ENCODE measurements around the gene FZD1.
A peak's percentile ranks its signal among the peaks of the same experiment; 100 is the strongest.

FZD1 gene

DNA sequence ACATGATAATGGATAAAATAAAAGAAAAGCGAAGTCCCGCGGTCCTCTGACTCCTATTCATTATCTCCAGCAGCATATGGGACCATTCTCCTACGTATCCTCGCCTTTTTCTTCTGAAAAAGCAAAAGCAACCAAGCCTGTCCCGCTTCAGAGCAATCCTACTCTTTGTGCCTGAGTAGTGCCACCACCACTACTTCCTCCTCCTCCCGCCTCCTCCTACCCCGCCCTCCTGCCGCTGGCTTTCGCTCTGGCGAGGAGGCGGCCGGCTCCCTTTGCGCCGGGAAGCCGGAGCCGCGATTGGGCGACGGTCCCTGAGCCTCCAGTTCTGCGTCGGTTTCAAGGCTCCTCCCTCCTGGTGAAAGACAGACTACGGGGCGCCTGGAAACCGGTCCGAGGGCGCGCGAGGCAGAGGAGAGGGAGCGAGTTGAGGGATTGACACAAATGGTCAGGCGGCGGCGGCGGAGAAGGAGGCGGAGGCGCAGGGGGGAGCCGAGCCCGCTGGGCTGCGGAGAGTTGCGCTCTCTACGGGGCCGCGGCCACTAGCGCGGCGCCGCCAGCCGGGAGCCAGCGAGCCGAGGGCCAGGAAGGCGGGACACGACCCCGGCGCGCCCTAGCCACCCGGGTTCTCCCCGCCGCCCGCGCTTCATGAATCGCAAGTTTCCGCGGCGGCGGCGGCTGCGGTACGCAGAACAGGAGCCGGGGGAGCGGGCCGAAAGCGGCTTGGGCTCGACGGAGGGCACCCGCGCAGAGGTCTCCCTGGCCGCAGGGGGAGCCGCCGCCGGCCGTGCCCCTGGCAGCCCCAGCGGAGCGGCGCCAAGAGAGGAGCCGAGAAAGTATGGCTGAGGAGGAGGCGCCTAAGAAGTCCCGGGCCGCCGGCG, at the start of gene FZD1:
Gene FZD1, plus strand, starts transcription at position 388 of the 878 bp plus-strand sequence. Its CDS starts 448 bp downstream, at position 836.
- DNase-seq: peak; percentile 98

DNA sequence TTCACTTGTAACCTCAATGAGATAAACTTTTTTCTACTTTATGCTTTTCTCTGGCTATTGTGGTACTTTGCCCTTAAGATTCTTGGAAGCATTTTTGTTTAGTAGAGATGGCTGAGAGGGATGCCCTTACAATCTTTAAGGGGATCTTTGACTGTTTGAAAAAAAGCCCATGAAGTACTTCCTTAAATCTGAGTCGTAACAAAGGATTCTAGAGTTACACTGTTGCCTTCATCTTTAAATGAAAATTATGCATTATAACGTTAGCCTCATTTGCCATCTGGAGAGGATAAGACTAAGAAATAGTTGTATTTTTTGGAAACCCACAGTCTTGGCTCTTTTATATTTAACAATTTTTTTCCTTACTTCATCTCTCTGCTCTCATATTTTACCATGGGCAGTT, 37.8 kb upstream of the FZD1 start:
- DNase-seq: no peak

DNA sequence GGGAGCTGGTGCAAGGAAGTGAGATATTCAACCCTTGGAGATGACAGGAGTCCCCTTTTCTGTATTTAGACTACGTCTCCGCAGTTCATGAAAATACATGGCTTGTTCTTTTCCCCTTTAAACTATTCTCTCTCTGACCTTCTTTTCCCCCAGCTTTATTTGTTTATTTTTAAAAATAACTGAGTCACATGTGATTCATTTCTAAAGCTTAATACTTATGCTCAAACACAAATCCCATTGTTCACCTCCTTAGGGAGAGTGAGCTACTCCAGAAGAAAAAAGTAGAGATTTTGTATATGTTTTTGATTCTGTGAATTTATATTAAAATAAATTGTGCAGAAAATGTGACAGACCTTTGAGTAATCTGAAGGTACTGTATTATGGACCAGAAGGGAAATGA, 35.9 kb upstream of the FZD1 start:
- DNase-seq: no peak

DNA sequence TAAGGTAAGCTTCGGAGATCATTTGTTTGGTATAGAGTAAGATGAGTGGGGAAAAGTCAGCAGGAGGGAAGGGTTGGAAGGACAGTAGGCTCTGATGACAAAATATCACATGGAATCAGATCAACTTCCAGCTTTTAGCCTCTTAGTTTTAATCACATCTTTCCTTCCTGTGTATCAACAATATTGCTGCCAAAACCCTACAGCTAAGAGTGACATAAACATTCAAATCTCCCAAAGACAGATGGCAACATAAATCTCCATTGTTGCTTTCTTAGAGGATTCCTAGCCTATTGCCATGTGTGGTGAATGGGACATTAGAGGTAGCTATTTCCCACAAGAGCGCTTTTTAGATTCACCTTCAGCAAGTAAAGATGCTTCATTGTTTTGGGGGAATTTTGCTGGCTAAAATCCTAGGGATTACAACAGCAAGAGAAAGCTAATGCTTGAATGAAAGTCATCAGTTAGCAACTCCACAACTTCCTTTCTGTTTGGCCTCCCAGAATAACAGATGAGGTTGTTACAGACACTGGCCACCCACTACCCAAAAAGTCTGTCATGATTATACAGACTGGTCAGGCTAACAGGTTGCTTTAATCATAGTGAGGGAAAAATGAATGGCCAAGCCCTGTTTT, 35.2 kb upstream of the FZD1 start:
- DNase-seq: no peak

DNA sequence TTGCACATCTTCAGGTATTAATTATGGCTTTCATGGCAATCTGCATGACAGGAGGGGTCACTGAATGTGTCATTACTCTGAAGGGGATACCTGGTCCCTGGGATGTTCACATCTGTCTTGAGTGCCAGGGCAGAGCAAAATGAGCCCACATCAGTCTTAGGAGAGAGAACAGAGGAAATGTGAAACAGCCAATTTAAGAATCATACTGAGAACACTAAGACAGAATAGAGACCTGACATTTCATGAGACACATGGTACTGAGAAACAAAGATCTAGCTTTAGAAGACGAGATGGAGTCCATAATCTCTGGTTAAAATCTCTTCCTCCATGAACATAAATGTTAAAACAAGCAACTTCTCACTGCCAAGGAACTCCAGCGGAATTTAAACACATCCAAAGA, 34.1 kb upstream of the FZD1 start:
- no peak for DNase-seq

DNA sequence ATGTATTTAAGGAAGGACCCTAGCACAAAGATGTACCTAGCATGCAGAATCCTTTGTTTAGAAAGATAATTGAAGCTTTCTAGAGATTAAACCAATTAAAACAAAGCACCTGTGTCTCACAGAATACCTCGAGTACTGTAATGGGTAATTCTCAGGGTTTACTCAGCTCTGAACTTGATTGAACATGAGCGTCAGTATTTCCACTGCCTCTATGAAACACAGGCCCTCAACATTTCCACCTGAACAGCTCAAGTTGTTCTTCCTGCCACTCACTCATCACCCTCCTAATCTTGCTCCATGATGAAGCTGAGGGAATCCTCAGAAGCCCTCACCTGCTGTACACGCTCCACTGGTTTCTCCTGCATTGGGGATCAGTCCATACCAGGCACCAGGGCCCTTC, 33.7 kb upstream of the FZD1 start:
- DNase-seq: no peak

DNA sequence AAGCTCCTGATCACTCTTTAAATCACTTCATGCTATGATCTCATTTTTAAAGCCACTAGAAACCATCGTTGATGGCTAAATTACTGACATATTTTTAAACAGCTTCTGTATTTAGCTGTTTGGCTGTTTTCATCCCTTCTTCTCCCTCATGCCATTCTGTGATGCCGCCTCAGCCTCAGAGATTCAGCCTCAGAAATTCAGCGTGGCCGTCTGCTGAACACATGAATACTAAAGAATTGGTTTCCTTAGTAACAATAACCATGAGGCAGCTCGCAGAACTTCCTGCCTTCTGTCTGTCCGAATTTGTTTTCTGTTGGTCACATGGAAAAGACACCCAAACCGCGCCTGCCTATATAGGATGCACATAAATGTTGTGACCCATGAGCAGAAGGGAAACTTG, 31.0 kb upstream of the FZD1 start:
- no peak for DNase-seq

DNA sequence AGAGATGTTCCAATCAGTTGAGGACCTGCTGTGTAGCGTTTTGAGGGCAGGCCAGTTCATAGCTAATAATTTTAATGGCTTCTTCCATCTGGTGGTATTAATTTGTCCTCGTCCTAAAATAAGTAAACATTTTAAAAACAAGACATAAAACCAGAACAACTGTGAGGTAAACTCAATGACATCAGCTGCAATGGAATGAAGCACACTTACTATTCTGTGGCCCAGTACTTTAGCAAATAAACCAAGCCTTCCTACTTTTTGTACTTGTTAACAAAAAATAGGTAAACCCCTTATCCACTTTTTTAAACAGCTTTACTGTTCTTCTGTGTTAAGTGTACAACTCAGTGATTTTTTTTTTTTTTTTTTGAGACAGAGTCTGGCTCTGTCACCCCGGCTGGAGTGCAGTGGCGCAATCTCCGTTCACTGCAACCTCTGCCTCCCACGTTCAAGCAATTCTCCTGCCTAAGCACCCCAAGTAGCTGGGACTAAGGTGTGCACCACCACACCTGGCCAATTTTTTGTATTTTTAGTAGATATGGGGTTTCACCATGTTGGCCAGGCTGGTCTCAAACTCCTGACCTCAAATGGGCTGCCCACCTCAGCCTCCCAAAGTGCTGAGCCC, 28.9 kb upstream of the FZD1 start:
- no peak for DNase-seq

DNA sequence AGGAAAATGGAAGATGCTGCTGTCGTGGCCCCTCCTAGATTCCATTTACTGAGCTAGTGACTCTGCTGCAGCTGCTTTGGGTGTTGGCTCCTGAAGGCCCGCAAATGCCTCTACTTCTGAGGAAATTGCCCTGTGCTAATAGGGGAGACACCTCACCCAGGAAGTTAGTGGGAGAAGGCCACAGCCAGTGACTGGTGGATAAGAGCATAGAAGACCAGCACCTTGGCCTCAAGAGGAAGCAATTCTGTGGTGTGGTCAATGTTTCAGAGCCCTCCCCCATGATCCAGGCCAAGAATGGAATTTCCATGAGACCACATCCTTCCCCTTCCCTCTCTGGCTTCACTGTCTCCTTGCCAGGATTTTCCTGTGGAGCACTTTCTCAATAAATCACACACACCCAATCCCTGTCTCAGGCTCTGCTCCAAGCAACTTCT, 25.0 kb upstream of the FZD1 start:
- DNase-seq: no peak

DNA sequence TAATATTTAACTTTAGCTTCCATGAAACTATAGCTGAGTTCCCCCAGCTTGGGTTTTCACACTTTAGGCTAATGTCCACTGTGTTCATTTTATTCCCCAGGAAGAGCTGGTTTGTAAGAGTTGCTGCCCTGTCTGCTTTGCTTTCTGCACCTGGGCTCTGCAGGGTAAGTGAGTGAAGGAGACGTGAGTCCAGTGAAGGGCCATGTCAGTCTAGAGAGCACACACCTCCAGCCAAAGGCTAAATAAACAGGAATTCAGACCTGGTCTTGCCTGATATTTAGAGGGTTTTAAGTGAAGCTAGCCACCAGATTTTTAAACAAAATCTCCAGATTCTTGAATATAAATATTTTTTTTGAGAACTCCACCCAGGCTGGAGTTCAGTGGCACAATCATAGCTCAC, 24.5 kb upstream of the FZD1 start:
- no peak for DNase-seq

DNA sequence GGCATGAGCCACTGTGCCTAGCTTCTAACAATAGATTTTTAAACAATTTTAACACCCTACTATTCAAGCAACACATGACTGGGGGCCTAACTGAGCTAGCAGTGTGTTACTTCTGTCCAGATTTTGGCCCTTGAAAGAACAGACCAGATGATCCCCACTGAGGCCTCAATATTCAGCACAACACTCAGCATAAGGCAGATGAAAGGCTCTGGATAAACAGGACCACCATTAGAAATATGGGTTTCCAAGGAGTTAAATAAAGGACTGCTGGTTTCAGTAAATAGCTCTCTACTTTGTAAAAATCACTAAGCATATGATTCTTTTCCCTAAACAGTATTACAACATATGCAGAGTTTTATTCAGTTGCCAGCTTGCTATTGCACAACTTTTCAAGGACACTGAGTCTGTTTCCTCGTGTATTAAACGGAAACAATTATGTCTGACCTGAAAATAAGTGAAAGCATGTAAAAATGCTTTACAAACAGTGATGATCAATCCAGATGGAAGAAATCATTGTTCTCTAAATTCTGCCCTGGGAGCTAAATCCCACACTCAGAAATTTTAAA, 23.8 kb upstream of the FZD1 start:
- no peak for DNase-seq

DNA sequence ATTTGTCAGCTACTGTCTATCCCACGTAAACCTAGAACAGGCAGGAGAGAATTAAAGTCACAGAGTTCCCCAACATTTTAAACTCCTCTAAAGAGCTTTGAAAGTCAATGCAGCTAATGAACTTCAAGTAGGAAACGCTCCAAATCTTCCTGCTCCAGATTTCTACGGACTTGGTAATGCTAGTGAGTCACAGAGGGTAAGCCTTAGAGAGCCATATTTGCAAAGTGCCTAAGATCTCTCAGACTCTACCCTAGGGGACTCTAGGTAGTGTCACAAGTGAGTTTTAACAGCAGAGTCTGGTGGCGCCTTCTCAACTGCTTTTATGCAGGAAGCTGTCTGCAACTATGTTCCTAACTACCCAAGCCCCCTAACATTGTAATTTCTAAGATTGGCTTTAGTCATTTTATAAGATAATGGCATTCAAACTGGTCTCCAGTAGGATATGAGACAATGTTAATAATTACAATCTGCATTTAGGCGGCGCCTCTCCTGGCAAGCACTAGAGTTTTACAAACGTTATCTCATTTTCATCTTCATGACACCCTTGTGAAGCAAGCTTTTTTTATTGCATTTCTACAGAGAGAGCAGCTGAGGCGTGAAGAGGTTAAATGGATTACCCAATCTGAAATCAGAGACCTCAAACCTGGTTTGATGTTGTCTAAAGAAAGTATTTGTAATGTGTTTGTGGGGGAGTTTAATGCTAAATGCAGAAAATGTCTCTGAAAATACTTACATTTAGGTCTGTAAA, 22.0 kb upstream of the FZD1 start:
- DNase-seq: no peak

DNA sequence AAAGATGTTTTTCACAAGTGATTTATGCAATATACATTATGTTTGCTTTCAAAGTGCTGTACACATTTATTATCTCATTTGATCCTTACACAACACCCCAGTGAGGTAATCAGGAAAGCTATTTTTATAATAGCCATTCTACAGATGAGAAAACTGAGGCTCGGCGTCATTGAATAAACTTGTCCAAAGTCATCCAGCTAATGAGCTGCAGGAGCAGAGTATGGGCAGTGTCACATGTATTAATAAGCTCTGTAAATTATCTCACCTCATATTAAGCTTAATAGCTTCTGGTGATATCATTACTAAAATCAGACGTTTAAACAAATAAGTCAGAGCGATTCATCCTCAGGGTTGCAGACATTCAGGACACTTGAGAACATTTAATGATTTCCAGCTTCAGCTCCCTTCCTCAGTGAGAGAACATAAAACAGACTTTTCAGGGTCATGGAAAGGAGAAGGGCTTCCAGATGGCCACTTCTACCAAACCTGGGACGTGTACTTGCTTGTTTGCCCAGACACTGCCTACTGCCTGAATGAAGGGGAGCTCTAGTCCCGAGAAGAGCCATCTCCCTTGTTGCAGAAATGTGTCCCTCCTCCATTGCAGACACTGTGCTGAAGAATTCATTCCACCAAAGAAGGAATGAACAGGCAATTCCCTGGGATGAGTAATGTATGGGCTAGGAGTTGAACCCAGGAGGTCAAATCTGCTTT, 20.5 kb upstream of the FZD1 start:
- no peak for DNase-seq

DNA sequence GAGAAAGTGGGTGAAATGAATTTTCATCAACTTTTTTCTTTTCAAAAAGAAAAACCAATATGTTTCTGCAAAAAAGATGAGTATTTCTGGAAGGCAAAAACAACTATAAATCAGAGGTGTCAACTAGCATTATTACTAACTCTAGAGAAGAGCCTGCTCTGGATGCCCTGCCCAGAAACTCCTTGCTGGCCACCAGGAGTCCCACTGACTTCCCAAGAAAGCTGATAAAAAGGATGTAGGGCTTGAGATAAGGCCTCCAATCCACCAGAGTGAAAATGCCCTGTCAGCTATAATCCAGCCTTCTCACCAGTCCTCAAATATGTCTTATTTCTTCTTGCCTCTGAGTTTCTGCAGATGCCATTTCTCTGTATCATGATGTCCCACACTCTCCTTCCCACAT, 16.7 kb upstream of the FZD1 start:
- no peak for DNase-seq

DNA sequence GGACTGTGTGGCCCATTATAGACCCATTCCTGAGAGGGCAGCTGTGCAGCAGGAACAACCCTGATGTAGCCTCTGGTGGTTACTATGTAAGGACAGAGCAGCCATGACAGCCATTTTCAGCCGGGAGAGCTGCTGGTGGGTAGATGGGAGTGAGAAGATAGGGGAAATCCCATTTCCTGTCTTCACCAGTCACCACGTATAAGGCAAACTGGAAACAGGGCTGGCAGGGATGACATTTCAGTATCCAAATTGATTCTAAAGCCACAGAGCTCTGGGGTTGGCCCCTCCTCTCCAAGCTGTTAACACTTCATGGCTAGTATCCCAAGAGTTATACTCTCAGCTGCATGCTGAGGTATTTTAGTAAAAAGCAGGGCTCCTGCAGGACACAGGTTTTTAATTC, 15.2 kb upstream of the FZD1 start:
- no peak for DNase-seq

DNA sequence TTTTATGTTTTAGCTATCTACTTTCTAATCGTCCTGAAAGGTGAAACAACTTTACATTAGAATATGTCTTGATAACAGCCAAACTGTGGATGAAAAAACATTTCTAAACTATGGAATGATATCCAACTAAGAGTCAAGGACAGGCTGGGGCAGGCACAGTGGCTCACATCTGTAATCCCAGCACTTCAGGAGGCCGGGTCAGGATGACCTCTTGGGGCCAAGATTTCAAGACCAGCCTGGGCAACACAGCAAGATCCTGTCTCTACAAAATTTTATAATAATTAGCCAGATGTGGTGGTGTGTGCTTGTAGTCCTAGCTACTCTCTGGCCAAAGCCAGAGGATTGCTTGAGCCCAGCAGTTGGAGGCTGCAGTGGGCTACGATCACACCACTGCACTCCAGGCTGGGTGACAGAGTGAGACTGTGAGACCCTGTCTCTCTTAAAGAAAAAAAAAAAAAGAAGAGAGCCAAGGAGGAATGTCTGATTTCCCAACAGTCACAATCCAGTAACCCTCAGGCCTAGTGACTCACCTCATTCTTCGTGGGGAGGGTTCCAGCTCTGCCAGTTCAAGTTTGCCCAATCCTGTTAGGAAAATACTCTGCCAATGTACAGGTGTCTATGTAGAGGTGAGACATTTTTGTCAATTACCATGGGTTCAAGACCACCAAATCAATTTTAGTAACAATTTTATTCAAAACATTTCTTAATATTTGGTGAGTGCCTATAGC, 14.6 kb upstream of the FZD1 start:
- no peak for DNase-seq

DNA sequence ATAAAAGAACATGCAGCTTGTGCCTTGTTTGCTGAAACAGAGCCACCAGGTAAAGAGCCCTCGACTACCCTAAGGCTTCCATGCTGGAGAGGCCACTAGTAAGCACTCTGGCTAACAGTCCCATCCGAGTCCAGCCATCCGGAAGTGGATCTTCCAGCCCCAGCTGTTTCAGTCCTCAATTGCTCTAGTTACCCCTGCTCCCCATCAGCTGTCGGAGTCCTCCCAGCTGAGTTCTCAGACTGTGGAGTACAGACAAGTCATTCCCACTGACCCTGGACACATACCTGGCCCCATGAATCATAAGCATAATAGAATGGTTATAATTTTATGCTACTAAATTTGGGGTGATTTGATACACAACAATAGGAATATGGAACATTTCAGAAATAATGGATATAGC, 13.5 kb upstream of the FZD1 start:
- no peak for DNase-seq

DNA sequence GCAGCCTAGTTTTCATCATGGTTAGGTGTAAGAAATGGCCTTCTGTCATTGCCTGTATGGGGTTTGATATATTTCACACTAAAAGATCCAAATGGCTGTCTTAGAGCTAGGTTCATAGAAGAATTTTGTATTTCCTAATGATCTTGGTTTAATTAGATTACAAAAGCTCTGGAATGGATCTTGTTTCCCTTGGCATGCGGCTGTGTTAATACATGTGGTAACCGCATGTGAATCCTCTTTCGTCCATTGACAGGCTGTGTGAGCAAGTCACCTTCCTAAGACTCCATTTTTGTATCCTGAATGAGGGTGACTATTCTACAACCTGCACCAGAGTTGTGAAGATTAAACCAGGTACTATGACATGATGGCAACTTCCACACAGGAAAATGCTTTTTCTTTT, 12.4 kb upstream of the FZD1 start:
- no peak for DNase-seq

DNA sequence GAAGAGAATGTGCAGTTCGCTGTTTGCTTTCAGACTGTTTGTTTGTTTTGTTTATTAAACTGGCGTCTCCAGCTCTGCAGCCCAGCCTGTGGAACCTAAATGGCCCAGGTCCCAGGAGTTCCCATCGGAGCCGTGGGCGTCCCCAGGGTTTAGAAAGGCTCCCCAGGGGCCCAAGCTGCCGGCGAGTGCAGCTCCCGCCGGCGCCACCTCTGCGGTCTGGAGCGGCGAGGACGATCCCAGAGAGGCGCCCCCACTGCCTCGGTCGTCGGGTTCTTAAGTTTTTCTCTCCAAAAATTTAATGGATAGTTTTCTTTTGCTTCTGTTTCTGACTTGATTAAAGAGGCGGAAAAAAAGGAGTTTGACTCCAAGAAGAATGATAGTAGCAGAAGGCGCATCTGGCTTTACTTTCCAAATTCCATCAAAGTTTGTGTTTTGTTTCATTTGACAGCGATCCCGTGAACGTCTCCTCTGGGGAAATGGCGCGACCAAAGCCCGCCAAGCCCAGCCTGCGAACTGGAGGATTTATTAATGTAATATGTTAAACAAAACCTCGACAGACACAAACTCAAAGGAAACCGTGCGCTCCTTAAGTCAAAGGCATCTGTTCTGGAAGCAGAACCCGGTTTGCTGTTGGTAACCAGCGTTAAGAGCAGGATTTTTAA, 718 bp upstream of the FZD1 start:
- peak; percentile 38 for DNase-seq

DNA sequence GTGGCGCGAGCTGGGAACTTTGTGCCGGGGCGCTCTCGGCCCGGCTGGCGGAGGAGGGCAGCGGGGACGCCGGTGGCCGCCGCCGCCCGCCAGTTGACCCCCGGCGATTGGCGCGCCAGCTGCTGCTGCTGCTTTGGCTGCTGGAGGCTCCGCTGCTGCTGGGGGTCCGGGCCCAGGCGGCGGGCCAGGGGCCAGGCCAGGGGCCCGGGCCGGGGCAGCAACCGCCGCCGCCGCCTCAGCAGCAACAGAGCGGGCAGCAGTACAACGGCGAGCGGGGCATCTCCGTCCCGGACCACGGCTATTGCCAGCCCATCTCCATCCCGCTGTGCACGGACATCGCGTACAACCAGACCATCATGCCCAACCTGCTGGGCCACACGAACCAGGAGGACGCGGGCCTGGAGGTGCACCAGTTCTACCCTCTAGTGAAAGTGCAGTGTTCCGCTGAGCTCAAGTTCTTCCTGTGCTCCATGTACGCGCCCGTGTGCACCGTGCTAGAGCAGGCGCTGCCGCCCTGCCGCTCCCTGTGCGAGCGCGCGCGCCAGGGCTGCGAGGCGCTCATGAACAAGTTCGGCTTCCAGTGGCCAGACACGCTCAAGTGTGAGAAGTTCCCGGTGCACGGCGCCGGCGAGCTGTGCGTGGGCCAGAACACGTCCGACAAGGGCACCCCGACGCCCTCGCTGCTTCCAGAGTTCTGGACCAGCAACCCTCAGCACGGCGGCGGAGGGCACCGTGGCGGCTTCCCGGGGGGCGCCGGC, 870 bp downstream of the FZD1 start:
- DNase-seq: peak; percentile 76

All from RPMI8226 (cell line).